ENCODE data around the gene TPCN2. TPM values are rescaled to one million over a fixed set of nuclear protein-coding genes. Genes with fewer than 3 reads are reported as not detected.
A peak's percentile ranks its signal among the peaks of the same experiment; 100 is the strongest.

TPCN2 gene
- total RNA-seq, 1 donor from 2014 or later, result 12.6 TPM

- H3K4me3 Mint-ChIP-seq (ENCODE audit: unreplicated experiment), result no peak overlapping the region
- H3K27ac Mint-ChIP-seq (ENCODE audit: unreplicated experiment), result no peak overlapping the region
- H3K36me3 Mint-ChIP-seq (ENCODE audit: low read depth), result peaks cover 1% of the 10 kb centered on the region
- H3K27me3 Mint-ChIP-seq (ENCODE audit: low read depth), result peaks cover 5% of the 10 kb centered on the region
- H3K9me3 Mint-ChIP-seq (ENCODE audit: low read depth), result no peaks in the 10 kb centered on the region
- DNase-seq (ENCODE audit: low spot score), result no peak
- H3K4me1 Mint-ChIP-seq (ENCODE audit: low read depth), result peaks cover 3% of the 10 kb centered on the region
- TF ChIP-seq CTCF (IDR thresholded peaks at IDR 0.05), result peak; percentile 100
Observed at GRCh38 chr11:69101115-69101791, 52.5 kb downstream of the TPCN2 start.

GRCh38 chr11:69101792-69102695, 53.3 kb downstream of the TPCN2 start:
- peaks cover 3% of the 10 kb centered on the region for H3K4me1 Mint-ChIP-seq (ENCODE audit: low read depth)
- DNase-seq (ENCODE audit: low spot score), result no peak
- H3K27me3 Mint-ChIP-seq (ENCODE audit: low read depth), result peaks cover 5% of the 10 kb centered on the region
- H3K36me3 Mint-ChIP-seq (ENCODE audit: low read depth), result peaks cover 1% of the 10 kb centered on the region
- H3K9me3 Mint-ChIP-seq (ENCODE audit: low read depth), result no peaks in the 10 kb centered on the region
- no peak for TF ChIP-seq CTCF (IDR thresholded peaks at IDR 0.05)
- H3K4me3 Mint-ChIP-seq (ENCODE audit: unreplicated experiment), result no peak overlapping the region
- no peak overlapping the region for H3K27ac Mint-ChIP-seq (ENCODE audit: unreplicated experiment)

- Mint-ChIP-seq H3K4me3 (ENCODE audit: unreplicated experiment) (no peak overlapping the region), H3K27ac (ENCODE audit: unreplicated experiment) (no peak overlapping the region), H3K4me1 (ENCODE audit: low read depth) (peaks cover 3% of the 10 kb centered on the region), H3K27me3 (ENCODE audit: low read depth) (peaks cover 5% of the 10 kb centered on the region), H3K9me3 (ENCODE audit: low read depth) (no peaks in the 10 kb centered on the region), H3K36me3 (ENCODE audit: low read depth) (peaks cover 3% of the 10 kb centered on the region)
- peak; percentile 45 for TF ChIP-seq CTCF (IDR thresholded peaks at IDR 0.05)
- no peak for DNase-seq (ENCODE audit: low spot score)
Observed at GRCh38 chr11:69102732-69103615, 54.2 kb downstream of the TPCN2 start.

- Mint-ChIP-seq H3K27me3 (ENCODE audit: low read depth) (peaks cover 5% of the 10 kb centered on the region), H3K4me3 (ENCODE audit: unreplicated experiment) (no peak overlapping the region), H3K36me3 (ENCODE audit: low read depth) (peaks cover 5% of the 10 kb centered on the region), H3K9me3 (ENCODE audit: low read depth) (no peaks in the 10 kb centered on the region), H3K27ac (ENCODE audit: unreplicated experiment) (no peak overlapping the region), H3K4me1 (ENCODE audit: low read depth) (peaks cover 3% of the 10 kb centered on the region)
- no peak for TF ChIP-seq CTCF (IDR thresholded peaks at IDR 0.05)
- no peak for DNase-seq (ENCODE audit: low spot score)
Observed at GRCh38 chr11:69104212-69104855, 55.6 kb downstream of the TPCN2 start.
